ENCODE measurements around the gene RNF41.

Gene RNF41

DNA sequence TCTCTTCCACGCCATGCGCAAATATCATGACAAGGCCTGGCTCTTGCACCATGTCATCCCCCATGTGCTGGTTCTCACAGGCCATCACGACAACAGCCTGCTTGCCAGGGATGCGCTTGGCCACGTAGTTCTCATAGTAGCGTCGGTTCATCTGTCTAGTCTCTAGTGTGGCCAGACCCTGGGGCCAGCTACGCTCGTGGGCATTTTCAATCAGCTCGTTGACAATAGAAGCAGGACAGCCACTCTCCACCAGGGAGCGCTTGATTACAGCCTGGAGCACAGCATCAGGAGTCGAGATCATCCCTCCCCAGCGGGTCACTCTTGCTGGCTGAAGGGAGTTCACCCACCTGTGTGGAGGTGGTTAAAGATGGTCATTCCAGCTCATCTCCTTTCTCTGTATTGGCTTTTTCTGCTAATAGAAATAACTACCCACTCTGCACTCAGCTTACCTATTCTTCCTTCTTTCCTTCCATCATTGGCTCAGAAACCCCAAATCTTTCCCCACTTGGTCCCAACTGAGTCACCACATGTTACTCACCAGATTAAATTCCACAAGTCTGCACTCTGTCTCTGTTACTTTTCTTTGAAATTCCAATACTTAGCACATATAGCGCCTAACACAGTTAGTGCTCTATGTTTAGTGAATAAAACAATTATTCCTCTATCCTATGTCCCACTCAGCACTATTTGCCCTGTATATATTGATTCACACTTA lies 15.1 kb downstream of the RNF41 start:
- FAIRE-seq, result no peak

DNA sequence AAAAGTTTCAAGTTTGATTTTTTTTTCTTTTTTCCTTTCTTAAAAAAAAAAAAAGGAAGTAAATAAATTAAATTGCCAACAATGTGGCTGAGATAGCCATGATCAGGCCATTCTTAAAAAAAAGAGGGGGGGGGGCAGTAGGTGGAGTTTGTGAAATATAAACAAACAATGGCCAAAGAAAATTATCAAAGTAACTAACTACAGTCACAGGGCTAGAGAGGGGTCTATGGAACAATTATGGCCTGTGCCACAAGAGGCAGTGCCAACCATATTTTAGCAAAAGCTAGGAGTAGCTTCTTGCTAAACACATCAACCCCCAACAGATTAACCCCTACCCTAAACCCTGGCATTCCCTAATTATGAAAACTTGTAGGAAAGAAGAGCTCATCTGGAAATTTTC lies 16.3 kb downstream of the RNF41 start:
- FAIRE-seq, result no peak

DNA sequence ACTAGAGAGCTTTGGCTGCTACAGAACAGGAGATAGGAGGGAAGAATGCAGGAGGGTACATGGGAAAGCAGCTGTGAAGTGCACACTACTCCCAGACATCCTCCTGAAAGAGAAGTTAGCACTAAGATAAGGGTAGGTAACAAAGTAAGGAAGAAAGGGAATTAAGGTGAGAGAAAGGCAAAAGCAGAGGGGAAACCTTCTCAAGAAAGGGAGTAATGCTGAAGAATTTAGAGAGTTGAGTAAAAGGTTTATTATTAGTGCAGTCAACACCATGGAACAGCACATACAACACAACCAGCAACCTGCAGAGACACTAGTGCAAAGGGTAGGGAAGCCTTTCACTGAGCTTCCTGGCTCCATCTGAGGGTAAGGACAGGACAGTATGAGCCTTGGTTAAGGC lies 17.4 kb downstream of the RNF41 start:
- no peak for FAIRE-seq

DNA sequence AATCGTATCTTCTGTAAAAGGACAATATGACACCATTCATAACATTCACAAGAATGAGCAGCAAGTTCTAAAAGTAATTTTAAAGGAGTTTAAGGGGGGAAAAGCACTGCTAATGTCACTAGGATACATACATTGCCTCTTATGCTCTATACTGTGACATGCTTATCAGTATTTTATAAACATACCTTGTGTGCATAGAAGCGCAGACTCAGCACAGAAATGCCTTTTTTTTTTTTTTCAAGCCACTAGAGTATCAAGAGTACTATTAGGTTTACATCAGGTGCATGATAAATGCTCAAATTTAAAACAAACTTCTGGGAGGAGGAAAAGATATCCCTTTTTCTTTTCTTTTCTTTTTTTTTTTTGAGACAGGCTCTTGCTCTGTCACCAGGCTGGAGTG lies 18.9 kb downstream of the RNF41 start:
- no peak for FAIRE-seq

DNA sequence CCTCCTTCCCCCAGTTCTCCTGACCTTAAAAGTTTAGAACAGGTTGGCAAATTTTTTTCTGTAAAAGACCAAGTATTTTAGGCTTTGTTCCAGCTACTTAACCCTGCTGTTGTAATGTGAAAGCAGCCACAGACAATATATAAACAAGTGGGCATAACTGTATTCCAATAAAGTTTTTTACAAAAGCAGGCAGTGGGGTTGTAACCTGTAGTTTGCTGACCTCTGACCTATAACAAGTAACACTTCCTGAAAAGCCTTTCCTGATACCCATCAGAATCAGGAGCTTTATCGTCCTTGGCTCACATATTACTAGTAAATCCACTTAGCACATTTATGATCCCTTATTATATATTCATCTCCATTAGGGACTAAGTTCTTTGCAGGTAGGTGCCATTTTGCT lies 19.4 kb downstream of the RNF41 start:
- no peak for FAIRE-seq

DNA sequence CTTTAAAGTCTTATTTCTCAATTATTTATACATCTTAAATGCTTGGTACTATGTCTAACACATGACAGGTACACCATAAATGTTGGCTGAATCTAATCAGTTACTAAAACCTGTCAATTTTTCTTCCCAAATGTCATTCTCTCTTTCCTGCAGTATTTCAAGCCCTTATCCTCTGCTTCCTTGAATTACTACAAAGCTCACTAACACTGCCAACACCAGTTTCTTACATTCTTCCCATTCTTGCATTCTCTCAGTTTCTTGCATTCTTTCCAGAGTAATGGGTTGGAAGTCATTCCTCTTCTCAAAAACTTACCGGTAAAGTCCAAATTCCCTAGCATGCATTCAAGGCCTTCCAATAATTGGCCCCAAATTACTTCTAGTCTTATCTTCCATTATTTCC lies 22.9 kb downstream of the RNF41 start:
- FAIRE-seq, result no peak

DNA sequence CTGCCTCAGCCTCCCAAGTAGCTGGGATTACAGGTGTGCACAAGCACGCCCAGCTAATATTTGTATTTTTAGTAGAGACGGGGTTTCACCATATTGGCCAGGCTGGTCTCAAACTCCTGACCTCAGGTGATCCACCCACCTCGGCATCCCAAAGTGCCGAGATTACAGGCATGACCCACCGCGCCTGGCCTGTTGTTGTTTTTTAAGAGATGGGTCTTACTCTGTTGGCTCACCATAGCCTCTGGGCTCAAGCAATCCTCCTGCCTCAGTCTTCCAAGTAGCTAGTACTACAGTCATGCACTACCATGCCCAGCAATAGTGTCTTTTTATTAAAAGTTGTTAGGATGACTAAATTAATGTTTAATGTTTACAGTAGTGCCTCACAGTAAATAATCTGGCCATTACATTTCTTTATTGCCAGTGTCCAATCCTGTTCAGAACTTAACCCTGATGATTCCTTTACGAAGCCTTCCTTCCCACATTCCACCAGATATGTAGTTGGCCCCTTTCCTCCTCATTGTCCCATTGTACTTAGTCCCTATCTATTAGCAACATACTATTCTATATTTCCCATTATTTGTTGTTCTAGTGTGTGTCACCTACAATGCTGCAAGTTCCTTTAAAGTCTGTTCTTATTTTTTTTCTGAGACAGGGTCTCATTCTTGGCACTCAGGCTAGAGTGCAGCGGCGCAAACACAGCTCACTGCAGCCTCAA lies 23.6 kb downstream of the RNF41 start:
- no peak for FAIRE-seq

DNA sequence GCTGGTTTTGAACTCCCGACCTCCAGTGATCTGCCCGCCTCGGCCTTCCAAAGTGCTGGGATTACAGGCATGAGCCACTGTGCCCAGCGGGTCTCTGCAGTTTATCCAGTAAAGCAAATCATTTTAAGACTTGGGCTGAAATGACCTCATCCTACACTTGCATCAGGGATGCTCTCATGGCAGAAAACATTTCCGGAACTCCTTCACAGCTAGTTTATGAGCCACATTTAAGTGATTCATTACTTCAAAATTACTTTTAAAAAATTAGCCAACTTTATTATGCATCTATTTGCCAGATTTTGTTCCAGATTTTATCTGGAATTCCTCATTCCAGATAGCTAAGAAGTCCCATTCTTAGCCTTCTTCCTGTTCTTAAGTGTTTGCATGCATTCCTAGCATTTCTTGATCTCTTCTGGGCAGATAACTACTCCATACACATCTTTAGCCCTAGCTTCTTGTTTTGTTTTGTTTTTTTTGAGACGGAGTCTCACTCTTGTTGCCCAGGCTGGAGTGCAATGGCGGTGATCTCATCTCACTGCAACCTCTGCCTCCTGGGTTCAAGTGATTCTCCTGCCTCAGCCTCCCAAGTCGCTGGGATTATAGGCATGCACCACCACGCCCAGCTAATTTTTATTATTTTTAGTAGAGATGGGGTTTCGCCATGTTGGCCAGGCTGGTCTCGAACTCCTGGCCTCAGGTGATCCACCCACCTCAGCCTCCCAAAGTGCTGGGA lies 24.7 kb downstream of the RNF41 start:
- peak; percentile 60 for FAIRE-seq

DNA sequence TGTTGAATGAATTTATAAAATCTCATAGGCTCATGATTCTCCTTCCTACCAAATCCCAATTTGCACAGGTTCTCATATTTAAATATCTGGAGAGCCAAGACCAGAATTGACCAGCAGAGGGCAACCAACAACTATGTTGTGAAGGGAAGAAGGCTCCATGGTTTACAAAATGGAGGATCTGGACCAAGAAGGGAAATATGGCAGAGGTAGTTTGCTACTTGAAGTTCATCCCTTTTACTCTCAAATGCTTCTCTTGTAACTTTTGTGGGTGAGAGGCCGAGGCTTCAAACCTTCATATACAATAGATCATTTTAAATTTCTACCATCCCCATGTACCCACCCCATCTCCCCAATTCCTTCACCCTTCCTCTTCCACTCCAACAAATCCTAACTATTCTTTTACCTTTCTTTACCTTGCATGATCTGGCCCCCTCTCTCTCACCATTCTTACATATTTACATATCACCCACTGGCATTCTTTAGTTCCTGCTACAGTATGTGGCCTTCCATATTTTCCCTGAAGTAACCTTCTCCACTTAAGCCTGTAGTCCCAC lies 28.6 kb downstream of the RNF41 start:
- peak; percentile 73 for FAIRE-seq

DNA sequence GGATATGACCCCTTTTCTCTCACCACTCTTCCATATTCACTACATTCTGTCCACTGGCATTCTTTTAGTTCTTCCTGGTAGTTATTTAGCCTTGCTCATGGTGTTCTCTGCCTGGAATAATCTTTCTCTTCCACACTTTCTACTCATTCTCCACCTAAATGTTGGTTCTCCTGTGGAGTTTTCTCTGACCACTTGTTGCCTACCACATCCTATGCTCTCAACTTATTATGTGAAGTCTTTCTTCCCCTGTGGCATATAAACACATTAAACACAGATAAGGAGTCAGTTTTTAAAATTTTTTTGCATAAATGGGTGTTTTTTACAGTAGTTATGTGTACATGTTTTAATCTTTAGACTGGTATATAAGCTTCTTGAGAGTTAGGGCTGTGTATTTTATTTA lies 29.1 kb downstream of the RNF41 start:
- no peak for FAIRE-seq

DNA sequence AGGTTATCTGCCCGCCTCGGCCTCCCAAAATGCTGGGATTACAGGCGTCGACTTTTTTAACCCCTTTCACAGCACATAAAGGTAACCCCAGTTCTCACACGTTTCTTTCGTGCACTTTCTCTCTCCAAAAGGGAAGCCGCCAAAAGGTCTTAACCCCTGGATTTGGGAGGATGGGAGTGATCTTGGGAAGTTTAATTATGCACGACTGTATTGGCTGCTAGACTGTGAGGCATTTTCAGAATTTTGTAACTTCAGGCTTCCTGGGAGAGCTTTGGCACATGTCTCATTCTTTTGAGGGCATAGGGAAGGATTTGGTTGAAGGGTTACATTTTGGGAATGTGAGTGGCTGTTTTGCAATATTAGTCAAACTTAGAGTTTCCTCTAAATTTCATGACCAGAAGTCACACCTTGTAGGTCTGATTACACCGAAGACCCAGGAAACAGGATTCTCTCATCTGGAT lies 31.0 kb downstream of the RNF41 start:
- FAIRE-seq, result no peak

DNA sequence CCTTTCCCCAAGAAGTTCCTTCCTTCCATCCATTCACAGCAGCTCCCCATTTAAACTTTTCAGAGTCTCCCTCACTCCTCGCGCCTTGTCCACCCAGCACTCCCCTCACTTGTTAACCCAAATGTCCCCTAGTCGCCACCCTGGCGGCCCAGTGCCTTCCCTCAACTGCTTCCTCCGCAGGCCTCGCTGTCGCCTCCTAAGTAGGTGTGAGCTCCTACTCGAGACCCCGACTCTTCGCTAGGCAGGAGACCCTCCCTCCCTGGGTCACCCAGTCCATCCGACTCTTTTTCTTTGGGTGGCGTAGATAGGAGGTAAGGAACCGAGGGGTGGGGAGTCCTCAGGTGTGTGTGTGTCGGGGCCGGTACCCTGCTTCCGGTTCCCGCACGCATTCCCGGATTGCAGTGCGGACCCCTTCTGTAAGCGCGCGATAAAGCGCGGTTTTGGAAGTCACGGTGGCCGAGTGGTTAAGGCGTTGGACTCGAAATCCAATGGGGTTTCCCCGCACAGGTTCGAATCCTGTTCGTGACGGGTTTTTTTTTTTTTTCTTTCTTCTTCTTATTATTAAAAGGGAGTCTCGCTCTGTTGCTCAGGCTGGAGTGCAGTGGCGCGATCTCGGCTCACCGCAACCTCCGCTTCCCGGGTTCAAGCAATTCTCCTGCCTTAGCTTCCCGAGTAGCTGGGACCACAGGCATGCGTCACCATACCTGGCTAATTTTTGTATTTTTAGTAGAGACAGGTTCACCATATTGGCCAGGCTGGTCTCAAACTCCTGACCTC lies 31.6 kb downstream of the RNF41 start:
- no peak for FAIRE-seq

DNA sequence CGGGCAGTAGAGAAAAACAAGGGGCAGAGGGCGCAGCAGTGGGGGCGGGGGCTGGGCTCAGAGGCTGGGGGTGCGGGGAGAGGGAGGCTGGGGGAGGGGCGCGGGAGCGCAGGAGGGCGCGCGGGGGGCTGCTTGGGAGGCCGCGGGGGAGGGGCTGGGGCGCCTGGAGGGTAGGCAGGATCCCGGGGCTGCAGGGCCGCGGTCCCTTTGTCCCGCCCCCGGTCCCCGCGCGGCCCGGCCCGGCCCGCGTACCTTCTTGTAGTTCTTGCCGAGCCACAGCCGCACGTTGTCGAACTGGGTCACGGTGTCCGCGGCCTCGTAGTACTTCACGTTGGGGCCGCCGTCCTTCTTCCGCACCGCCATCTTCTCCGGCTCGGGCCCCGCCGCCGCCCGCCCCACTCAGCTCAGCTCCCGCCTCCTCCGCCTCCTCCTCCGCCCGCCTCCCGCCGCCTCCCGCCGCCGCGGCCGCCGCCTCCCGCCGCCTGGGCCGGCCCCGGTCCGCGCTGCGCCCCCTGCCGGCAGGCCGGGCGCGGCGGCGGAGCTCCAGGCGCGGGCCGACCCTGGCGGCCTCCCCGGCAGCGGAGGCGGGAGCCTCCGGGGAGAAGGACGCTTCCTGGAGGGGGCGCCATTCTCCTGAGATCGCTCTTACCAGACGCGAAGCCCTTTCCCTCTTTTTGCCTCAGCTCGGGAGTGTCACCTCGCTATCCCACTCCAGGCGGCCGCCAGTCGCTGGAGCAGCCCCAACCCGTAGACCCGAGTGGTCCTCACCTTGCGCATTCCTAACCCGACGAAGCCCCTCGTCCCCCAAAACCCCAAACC lies 32.4 kb downstream of the RNF41 start, which contains the start of gene SMARCC2:
SMARCC2 (minus strand) TSS at position 385 of the 819 bp plus-strand sequence; CDS start at position 363, 22 bp downstream.
- no peak for FAIRE-seq

DNA sequence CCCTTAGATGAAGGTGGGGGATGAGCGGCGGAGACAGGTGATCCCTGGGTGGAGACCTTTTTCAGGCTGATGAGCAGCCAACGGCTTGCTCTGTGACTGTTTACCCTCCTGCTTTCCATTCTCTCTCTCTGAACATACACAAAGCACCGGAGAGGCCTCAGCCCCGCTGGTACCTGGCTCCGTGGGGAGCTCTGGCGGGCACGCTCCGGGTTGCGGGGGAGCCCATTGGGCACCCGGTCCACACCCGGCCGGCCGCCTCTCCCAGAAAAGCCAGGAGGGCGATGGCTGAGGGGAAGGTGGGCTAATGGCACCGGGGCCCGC lies 33.0 kb downstream of the RNF41 start:
- FAIRE-seq, result no peak

DNA sequence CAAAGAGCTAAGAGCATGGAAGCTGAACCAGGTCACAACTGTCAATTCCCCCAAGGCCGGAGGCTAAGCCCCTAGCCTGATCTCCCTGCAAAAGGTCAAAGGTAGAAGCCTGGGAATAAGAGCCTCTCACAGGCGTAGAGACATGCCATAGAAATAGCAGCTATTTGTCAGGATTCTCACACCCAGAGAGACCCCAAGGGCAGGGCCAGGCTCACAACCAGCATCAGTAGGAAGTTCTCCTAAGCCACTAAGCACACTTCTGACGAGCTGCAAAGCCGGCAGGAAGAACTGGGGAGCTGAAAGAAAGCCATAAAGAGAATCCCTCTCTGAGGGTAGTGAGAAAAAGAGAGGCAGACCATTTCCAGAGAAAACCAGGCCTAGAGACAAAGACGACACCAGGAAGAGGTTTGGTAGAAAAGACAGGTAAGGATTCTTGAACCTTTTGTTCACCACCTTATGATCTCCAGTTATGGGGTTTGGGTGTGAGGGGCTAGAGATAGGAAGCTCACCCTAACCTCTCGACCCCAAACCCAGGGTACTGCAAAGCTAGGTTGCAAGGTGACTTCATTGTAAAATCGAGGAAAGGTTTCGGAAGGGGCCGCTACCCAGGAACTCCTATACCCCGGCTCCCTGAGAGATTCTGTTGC lies 33.5 kb downstream of the RNF41 start:
- FAIRE-seq, result no peak

DNA sequence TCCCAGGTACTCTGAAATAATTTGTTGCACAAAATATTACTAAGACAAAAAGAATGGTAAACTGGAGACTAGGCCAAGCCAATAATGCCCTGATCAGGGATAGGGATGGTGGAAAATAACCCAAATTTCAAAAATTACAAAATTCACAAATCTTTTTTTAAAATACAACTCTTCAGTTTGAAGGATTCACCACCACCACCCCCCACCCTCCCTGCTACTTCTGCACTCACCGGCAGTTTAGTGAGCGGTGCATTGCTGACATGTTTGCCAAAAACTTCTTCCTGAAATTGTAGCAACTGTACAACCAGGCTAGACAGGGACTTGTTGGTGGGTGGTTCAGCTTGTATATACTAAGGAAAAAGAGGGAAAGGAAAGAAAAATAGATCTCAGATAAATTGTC lies 34.8 kb downstream of the RNF41 start:
- no peak for FAIRE-seq

DNA sequence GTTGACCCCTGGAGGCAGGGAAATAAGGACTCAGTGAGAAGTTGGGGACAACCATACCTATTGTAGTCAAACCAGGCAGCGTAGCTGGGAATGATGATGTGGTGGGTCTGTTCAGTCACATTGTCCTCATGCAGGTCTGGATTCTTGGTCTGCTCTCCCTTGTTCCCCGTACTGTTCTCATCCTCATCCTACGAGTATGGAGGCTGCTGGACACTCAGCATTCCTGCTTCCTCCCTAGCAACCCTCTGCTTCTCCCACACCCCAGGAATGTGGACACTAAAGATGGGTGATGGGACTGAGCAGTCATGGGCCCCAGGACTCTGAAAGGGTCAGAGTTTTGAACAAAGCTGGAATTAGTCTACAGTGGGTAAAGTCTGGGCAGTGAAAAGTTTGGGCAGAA lies 43.4 kb downstream of the RNF41 start:
- FAIRE-seq, result no peak

DNA sequence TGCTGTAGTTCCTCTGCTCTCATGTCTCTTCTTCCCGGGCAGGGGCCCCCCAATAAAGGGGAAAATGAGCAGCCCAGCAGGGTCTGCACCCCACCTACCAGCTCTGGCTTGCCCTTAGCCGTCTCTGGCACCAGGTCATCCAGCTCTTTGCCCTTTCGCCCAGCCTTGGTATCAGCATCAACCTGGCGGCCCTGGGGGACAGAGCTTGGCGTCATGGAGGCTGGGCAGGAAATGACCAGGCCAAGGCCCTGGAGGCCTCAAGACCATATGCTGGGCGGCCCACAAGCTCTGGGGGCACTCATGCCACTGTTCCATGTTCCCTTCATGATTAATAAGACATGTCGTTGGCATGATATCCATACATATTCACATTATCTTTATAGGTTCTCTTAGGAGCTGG lies 48.9 kb downstream of the RNF41 start:
- FAIRE-seq, result no peak

DNA sequence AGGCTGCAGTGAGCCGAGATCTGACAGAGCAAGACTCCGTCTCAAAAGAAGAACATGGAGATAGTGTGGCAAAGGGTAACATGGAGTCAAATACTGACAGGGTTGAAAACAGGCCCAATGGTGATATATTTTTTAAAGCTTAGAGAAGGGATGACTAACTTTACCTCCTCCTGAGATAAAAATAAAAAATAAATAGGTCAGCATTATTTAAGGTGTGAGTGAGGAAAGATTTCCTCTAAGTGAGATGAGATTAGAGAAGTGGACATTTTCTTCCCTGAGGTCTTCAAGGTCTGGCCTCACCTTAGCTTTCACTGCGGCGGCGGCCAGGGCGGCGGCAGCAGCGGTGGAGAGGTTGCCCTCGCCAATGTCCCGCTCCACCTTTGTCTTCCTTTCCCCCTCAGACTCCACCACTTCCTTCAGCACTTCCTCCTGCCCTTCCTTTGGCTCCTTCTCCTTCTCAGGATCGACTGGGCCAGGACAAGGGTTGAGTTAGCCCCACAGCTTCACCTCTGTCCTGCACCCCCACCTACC lies 52.4 kb downstream of the RNF41 start:
- FAIRE-seq, result no peak

DNA sequence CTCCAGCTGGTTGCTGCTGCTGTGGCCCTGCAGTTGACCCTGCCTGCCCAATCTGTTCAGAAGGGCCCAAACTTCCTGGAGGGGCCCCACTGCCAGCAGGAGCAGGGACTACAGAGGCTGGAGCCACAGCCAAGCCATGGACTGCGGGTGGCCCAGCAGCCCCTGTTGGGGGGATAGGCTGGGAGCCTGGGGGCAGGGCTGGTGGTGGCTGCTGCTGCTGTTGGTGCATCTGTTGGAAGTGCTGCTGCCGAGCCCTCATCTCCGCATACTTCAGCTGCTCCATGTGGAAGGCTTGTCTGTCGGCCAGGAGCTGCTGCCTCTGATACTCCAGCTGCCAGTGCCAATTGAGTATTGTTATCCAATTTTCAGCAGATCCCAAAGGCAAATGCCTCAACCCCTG lies 56.4 kb downstream of the RNF41 start:
- no peak for FAIRE-seq

DNA sequence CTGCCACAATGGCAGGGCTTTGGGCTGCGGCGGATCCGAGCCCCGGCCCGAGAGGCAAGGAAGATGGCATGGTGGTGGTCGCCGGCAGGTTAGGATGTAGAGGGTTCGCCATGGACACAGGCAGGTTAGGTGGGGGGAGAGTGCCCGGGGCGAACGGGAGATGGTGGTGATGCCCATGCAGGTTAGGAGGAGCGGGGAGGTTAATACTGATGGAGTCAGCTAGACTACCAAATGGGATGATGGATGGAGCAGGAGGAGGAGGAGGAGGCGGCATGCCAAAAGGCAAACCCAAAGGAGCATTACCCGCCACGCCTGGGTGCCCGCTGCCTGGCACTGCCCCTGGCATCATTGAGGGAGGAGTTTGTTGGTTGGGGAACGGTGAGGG lies 57.4 kb downstream of the RNF41 start:
- FAIRE-seq, result no peak
